Mesendoderm (in vitro differentiated cells): ENCODE measurements around the gene EML4.
A peak's percentile ranks its signal among the peaks of the same experiment; 100 is the strongest.

ENCODE experiments used
- DNase-seq: peaks from one replicate; pipeline ENCODE4 v3.0.0; 2013
- H2AK5ac ChIP-seq: 2 replicates; pipeline ENCODE4 v1.6.1; 2013; ENCODE audit warnings: low read length, inconsistent platforms
- H2BK120ac ChIP-seq: 2 replicates; pipeline ENCODE4 v1.6.1; 2013; ENCODE audit warnings: low read depth, mild to moderate bottlenecking, low read length, moderate library complexity, mixed read lengths
- H2BK15ac ChIP-seq: replicated peaks from 2 replicates; pipeline ENCODE4 v1.6.1; 2013; ENCODE audit warnings: low read depth, mild to moderate bottlenecking, moderate library complexity
- H2BK5ac ChIP-seq: 2 replicates; pipeline ENCODE4 v1.6.1; 2013; ENCODE audit warnings: low read length, inconsistent platforms
- H3K18ac ChIP-seq: 2 replicates; pipeline ENCODE4 v1.6.1; 2013; ENCODE audit warnings: mild to moderate bottlenecking, low read length, mixed read lengths
- H3K23ac ChIP-seq: one replicate; pipeline ENCODE4 v1.6.1; 2013; ENCODE audit warnings: low read length
- H3K27ac ChIP-seq: 2 replicates; pipeline ENCODE4 v1.5.1; 2013; ENCODE audit warnings: low read depth, mild to moderate bottlenecking, inconsistent platforms, low read length, moderate library complexity
- H3K27me3 ChIP-seq: 2 replicates; pipeline ENCODE4 v1.6.1; 2013; ENCODE audit warnings: low read length, control low read depth, mild to moderate bottlenecking, inconsistent platforms; ENCODE audit not compliant: insufficient read depth, poor library complexity
- H3K36me3 ChIP-seq: 2 replicates; pipeline ENCODE4 v1.6.1; 2013; ENCODE audit warnings: low read length, inconsistent platforms; ENCODE audit not compliant: control insufficient read depth, insufficient read depth
- H3K4ac ChIP-seq: one replicate; pipeline ENCODE4 v1.6.1; 2013; ENCODE audit warnings: low read depth, mild to moderate bottlenecking, low read length, moderate library complexity
- H3K4me1 ChIP-seq: 2 replicates; pipeline ENCODE4 v1.6.1; 2013; ENCODE audit warnings: low read depth, low read length, inconsistent platforms; ENCODE audit not compliant: control insufficient read depth
- H3K4me2 ChIP-seq: 2 replicates; pipeline ENCODE4 v1.6.1; 2013; ENCODE audit warnings: low read length
- H3K4me3 ChIP-seq: 2 replicates; pipeline ENCODE4 v1.5.1; 2013; ENCODE audit warnings: mild to moderate bottlenecking, low read length
- H3K56ac ChIP-seq: one replicate; pipeline ENCODE4 v1.6.1; 2013; ENCODE audit warnings: low read length
- H3K79me1 ChIP-seq: 2 replicates; pipeline ENCODE4 v1.6.1; 2013; ENCODE audit warnings: low read length, inconsistent platforms
- H3K79me2 ChIP-seq: 2 replicates; pipeline ENCODE4 v1.6.1; 2013; ENCODE audit warnings: mild to moderate bottlenecking, low read length; ENCODE audit not compliant: control insufficient read depth, insufficient read depth
- H3K9ac ChIP-seq: 2 replicates; pipeline ENCODE4 v1.6.1; 2013; ENCODE audit warnings: low read length, inconsistent platforms
- H4K5ac ChIP-seq: one replicate; pipeline ENCODE4 v1.6.1; 2013; ENCODE audit warnings: low read length
- H4K8ac ChIP-seq: one replicate; pipeline ENCODE4 v1.6.1; 2013; ENCODE audit warnings: low read depth, mild to moderate bottlenecking, control low read depth, low read length, moderate library complexity
- WGBS: extraction: QIAGEN DNeasy Blood & Tissue Kit; methylation state at CpG from one replicate; pipeline ENCODE4 v1.1.7; 2013; ENCODE audit warnings: low lambda C conversion rate, missing lambda C conversion rate; ENCODE audit not compliant: insufficient coverage; ENCODE audit errors: extremely low coverage; 5-methylcytosine and 5-hydroxymethylcytosine counted together

The EML4 gene

DNA sequence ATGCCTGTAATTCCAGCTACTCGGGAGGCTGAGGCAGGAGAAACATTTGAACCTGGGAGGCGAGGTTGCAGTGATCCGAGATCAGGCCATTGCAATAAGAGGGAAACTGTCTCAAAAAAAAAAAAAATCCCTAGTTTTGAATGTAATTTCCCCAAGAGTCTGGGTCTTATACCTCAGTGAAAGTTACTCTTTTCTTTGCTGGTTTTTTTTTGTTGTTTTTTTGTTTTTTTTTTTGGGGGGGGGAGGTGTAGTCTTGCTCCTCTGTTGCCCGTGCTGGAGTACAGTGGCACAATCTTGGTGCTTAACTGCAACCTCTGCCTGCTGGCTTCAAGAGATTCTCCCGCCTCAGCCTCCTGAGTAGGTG, 22.8 kb downstream of the EML4 start:
- Histone ChIP-seq H2AK5ac (no peak overlapping the region), H2BK120ac (no peak overlapping the region), H3K4me3 (no peak overlapping the region), H4K8ac (no peak overlapping the region), H3K56ac (no peak overlapping the region), H3K36me3 (no peaks in the 10 kb centered on the region), H3K79me2 (peaks cover 40% of the 10 kb centered on the region), H2BK5ac (no peak overlapping the region), H3K23ac (no peak overlapping the region), H3K4me1 (peaks cover 4% of the 10 kb centered on the region), H3K27me3 (no peaks in the 10 kb centered on the region), H4K5ac (no peak overlapping the region), H3K79me1 (peaks cover 7% of the 10 kb centered on the region), H3K4ac (no peak overlapping the region), H3K9ac (no peak overlapping the region), H3K18ac (no peak overlapping the region), H3K4me2 (no peak overlapping the region), H2BK15ac (no peak overlapping the region), H3K27ac (no peak overlapping the region)
- no peak for DNase-seq
- WGBS = no CpG with 5 or more reads among the region's 5 CpGs

DNA sequence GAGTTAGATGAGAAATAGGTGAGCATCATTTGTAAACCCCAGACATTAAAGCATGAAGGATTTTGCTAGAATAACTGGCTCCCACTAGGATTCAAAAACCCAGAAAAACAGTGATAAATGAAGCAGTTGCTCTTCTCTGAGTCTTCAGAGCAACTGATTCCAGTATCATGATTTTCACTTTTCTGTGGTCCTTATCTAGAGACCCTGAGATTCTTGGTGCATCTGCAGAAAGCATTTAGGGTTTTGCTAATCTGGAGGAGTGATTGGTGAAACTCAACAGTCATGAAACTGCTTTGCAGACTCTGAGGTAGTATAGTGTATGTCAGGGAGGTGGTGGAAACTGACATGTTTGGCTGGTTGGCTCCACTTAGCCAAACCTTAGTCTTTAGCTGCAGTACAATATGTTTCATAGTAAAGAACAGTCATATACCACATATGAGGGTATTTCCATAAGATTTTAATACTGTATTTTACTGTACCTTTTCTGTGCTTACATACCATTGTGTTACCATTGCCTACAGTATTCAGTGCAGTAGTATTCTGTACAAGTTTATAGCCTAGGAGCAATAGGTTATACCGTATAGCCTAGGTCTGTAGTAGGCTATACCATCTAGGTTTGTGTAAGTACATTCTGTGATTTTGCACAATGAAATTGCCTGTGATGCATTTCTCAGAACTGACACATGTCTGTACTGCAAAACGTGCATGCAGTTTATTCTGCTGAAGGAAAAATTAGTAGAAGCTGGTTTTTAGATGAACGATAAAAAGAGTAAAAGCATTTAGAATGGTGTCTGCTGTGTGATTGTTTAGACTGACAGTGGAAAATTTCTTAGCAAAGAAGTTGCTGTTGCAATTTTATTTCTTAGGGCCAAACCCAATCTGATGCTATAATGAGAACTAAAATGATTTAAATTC, 23.8 kb downstream of the EML4 start:
- Histone ChIP-seq H3K27me3 (no peaks in the 10 kb centered on the region), H2BK5ac (no peak overlapping the region), H4K5ac (no peak overlapping the region), H3K4me2 (no peak overlapping the region), H3K23ac (no peak overlapping the region), H3K4ac (no peak overlapping the region), H3K56ac (no peak overlapping the region), H4K8ac (no peak overlapping the region), H3K79me2 (peaks cover 39% of the 10 kb centered on the region), H2BK120ac (no peak overlapping the region), H3K79me1 (peaks cover 11% of the 10 kb centered on the region), H3K27ac (no peak overlapping the region), H2BK15ac (no peak overlapping the region), H3K36me3 (no peaks in the 10 kb centered on the region), H3K9ac (no peak overlapping the region), H3K4me3 (no peak overlapping the region), H3K4me1 (peaks cover 4% of the 10 kb centered on the region), H2AK5ac (no peak overlapping the region), H3K18ac (no peak overlapping the region)
- DNase-seq = no peak
- WGBS = 100% methylated on average over 1 of the region's 3 CpGs

DNA sequence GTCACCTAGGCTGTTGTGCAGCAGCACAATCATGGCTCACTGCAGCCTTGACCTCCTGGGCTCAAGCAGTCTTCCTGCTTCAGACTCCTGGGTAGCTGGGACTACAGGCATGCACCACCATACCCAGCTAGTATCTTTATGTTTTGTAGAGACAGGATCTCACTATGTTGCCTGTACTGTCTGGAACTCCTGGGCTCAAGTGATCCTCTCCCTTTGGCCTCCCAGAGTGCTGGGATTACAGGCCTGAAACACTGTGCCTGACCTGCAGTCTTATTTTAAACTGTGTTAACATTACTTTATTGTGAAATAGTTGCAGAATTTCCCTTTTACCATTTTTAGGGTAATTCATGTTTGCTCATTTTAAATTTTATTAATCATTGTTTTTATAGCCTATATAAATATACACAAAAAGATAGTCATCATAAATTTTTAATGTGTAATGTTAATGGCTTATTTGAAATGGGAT, 24.6 kb downstream of the EML4 start:
- H3K56ac ChIP-seq = no peak overlapping the region
- no peak overlapping the region for H3K18ac ChIP-seq
- H3K79me1 ChIP-seq = peaks cover 15% of the 10 kb centered on the region
- no peak overlapping the region for H4K8ac ChIP-seq
- no peak overlapping the region for H3K4me3 ChIP-seq
- no peak overlapping the region for H2AK5ac ChIP-seq
- no peak overlapping the region for H4K5ac ChIP-seq
- H3K27me3 ChIP-seq = no peaks in the 10 kb centered on the region
- no peak overlapping the region for H3K9ac ChIP-seq
- no peak overlapping the region for H2BK15ac ChIP-seq
- H3K36me3 ChIP-seq = no peaks in the 10 kb centered on the region
- no peak overlapping the region for H3K4ac ChIP-seq
- H2BK120ac ChIP-seq = no peak overlapping the region
- no peak for DNase-seq
- H3K4me2 ChIP-seq = no peak overlapping the region
- H3K27ac ChIP-seq = no peak overlapping the region
- peaks cover 4% of the 10 kb centered on the region for H3K4me1 ChIP-seq
- no peak overlapping the region for H2BK5ac ChIP-seq
- H3K79me2 ChIP-seq = peaks cover 38% of the 10 kb centered on the region
- no peak overlapping the region for H3K23ac ChIP-seq

DNA sequence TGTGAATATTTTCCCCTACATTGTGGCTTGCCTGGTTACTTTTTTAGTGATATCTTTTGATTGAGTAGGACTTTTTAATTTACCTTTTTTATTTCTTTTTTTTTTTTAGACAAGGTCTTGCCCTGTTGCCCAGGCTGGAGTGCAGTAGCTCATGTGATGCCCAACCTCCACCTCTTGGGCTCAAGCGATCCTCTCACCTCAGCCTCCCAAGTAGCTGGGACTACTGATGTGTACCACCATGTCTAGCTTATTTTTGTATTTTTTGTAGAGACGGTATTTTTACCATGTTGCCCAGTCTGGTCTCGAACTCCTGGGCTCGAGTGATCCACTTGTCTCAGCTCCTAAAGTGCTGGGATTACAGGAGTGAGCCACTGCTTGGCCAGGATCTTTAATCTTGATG, 25.3 kb downstream of the EML4 start:
- no CpG with 5 or more reads among the region's 4 CpGs for WGBS

DNA sequence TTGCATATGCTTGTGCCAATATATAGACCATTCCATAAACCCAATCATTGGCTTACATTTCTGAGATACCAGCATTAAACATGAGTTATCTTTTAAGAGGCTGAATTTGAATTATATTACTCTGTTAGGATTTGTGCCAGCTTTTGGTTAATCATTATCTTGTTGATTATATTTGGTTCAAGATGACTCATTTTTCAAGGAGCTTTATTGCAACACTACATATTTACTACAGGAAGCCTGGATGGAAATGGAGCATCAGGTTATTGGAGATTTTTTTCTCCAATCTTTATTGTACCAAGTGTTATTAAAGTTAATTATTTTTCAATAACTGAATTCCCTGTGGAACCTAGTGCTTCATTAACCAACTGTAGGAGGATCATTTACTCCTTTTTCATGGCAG, 26.4 kb downstream of the EML4 start:
- no peak for DNase-seq
- Histone ChIP-seq H3K4me2 (no peak overlapping the region), H3K27ac (no peak overlapping the region), H3K4ac (no peak overlapping the region), H4K8ac (no peak overlapping the region), H2BK15ac (no peak overlapping the region), H2BK5ac (no peak overlapping the region), H2AK5ac (no peak overlapping the region), H3K18ac (no peak overlapping the region), H4K5ac (no peak overlapping the region), H3K36me3 (no peaks in the 10 kb centered on the region), H3K4me1 (peaks cover 4% of the 10 kb centered on the region), H3K23ac (no peak overlapping the region), H3K79me1 (peaks cover 16% of the 10 kb centered on the region), H3K56ac (no peak overlapping the region), H3K27me3 (no peaks in the 10 kb centered on the region), H3K4me3 (no peak overlapping the region), H2BK120ac (no peak overlapping the region), H3K9ac (no peak overlapping the region), H3K79me2 (peaks cover 40% of the 10 kb centered on the region)

More for the DNA sequence above, 25.3 kb downstream of the EML4 start:
- no peak overlapping the region for H2BK5ac ChIP-seq
- H3K27me3 ChIP-seq = no peaks in the 10 kb centered on the region
- no peak overlapping the region for H2BK15ac ChIP-seq
- H4K5ac ChIP-seq = no peak overlapping the region
- no peak overlapping the region for H4K8ac ChIP-seq
- no peak overlapping the region for H3K4me3 ChIP-seq
- H3K23ac ChIP-seq = no peak overlapping the region
- no peak overlapping the region for H3K56ac ChIP-seq
- DNase-seq = no peak
- no peak overlapping the region for H3K18ac ChIP-seq
- no peak overlapping the region for H2AK5ac ChIP-seq
- peaks cover 4% of the 10 kb centered on the region for H3K4me1 ChIP-seq
- peaks cover 38% of the 10 kb centered on the region for H3K79me2 ChIP-seq
- H3K4me2 ChIP-seq = no peak overlapping the region
- H3K4ac ChIP-seq = no peak overlapping the region
- no peaks in the 10 kb centered on the region for H3K36me3 ChIP-seq
- peaks cover 16% of the 10 kb centered on the region for H3K79me1 ChIP-seq
- no peak overlapping the region for H3K27ac ChIP-seq
- no peak overlapping the region for H3K9ac ChIP-seq
- no peak overlapping the region for H2BK120ac ChIP-seq

DNA sequence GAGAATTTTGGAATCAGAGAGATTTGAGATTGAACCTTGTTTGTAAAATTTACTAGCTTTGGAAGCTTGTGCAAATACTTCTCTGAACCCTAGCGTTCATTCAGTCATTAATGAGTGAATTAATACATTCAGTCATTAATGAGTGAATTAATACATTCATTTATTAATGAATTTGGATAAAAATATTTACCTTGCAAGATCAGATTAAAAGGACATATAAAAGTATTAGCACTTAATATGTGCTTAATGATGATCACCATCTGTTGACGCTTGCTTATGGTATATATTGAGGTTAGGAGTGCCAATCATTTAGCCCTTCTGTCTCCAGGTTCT, 26.9 kb downstream of the EML4 start:
- Histone ChIP-seq H3K4me2 (no peak overlapping the region), H3K23ac (no peak overlapping the region), H2BK15ac (peak overlapping the region; percentile 45), H3K4me3 (no peak overlapping the region), H3K9ac (no peak overlapping the region), H3K36me3 (no peaks in the 10 kb centered on the region), H3K4ac (no peak overlapping the region), H4K8ac (no peak overlapping the region), H3K4me1 (peaks cover 4% of the 10 kb centered on the region), H2AK5ac (no peak overlapping the region), H3K79me1 (peaks cover 16% of the 10 kb centered on the region), H3K79me2 (peaks cover 37% of the 10 kb centered on the region), H2BK120ac (no peak overlapping the region), H2BK5ac (no peak overlapping the region), H3K56ac (no peak overlapping the region), H3K27me3 (no peaks in the 10 kb centered on the region), H4K5ac (no peak overlapping the region), H3K27ac (peak overlapping the region; percentile 10), H3K18ac (no peak overlapping the region)
- DNase-seq = no peak
- no CpG with 5 or more reads among the region's 2 CpGs for WGBS
